ENCODE results near the gene MEF2A. TPM values are rescaled to one million over a fixed set of nuclear protein-coding genes. Genes with fewer than 3 reads are reported as not detected.
A peak's percentile ranks its signal among the peaks of the same experiment; 100 is the strongest.

MEF2A gene
- total and polyA plus RNA-seq, 9 of the 15 experiments (the other 6 are each of a cell fraction or from before 2014, with no cell fraction given): 1.6 to 18.7 (median 8.7) TPM

DNA sequence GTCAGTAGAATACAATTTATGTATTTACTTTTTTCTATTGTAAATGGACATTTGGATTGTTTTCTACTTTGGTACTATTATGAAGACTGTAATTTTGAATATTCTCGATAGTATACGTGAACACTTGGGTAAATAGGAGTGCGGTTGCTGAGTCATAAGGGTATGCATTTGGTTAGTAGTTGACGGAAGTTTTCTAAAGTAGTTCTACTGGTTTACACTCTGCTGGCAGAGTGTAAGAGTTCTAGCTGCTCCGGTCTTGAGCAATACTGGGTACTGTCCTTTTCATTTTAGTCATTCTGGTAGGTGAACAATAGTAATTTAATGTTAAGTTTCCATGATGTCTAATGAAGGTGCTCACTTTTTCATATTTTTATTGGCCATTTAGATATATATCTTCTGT lies 70.0 kb downstream of the MEF2A start:
- Histone ChIP-seq H2AFZ (ENCODE audit: low read depth, low read length) (no peak overlapping the region), H3K79me2 (ENCODE audit: control insufficient read depth, insufficient read depth, low read length) (no peaks in the 10 kb centered on the region), H3K27me3 (ENCODE audit: control insufficient read depth in 2 of 2, insufficient read depth in 2 of 2, low read length in 2 of 2) (no peaks in the 10 kb centered on the region), H3K4me3 (no peak overlapping the region), H3K9me3 (replicated peaks; ENCODE audit: control insufficient read depth, insufficient read depth, low read depth, low read length) (no peaks in the 10 kb centered on the region), H3K27ac (ENCODE audit: extremely low read depth, low read depth, low read length) (no peak overlapping the region), H3K4me2 (ENCODE audit: insufficient read depth, low read length) (no peak overlapping the region), H4K20me1 (replicated peaks; ENCODE audit: control insufficient read depth, insufficient read depth, low read length) (no peaks in the 10 kb centered on the region), H3K9me1 (ENCODE audit: control insufficient read depth, insufficient read depth, low read length) (no peaks in the 10 kb centered on the region), H3K36me3 (ENCODE audit: control insufficient read depth, insufficient read depth, low read length) (no peaks in the 10 kb centered on the region; the same call in 2 of the 3 replicates), H3K4me1 (replicated peaks in 1 of 2; ENCODE audit: control insufficient read depth in 2 of 2, insufficient read depth in 2 of 2, low read length in 2 of 2) (no peaks in the 10 kb centered on the region), H3K9ac (ENCODE audit: insufficient read depth in 1 of 2, low read depth in 2 of 2, low read length in 2 of 2) (no peak overlapping the region)
- in situ Hi-C loops (cut with MboI): no loop called here
- DNase-seq (ENCODE audit: extremely low read depth in 1 of 4, low spot score in 3 of 4): no peak
- intact Hi-C loops (cut with micrococcal nuclease): no loop called here
- BruUV-seq (replicated peaks): no TSS peak
- WGBS (ENCODE audit: insufficient coverage, low coverage, missing lambda C conversion rate): 58% methylated on average over 5 of the region's 5 CpGs
- ChIA-PET POLR2A (no interaction called here), CTCF (ENCODE audit: low intra/inter-chr PET ratio) (no interaction called here)
- no peak for FAIRE-seq
- no peak for TF ChIP-seq JUN (IDR thresholded peaks at IDR 0.05; ENCODE audit: borderline replicate concordance, low read depth, low read length)
- TF ChIP-seq JUN (CRISPR knock-in tag; IDR thresholded peaks at IDR 0.05; ENCODE audit: borderline replicate concordance): no peak
- TF ChIP-seq FOXK1 (CRISPR knock-in tag; IDR thresholded peaks at IDR 0.05; ENCODE audit: borderline replicate concordance): no peak
- TF ChIP-seq CEBPG (CRISPR knock-in tag; IDR thresholded peaks at IDR 0.05): no peak
- TF ChIP-seq CEBPG (tag; conservative IDR thresholded peaks at IDR 0.05 in 1 of 2, IDR thresholded peaks at IDR 0.05 in 1 of 2): 0 out of 4 replicates have a peak, but pooled peaks of 1 of the 2 experiments have one; percentile 26
- no peak for ATAC-seq

DNA sequence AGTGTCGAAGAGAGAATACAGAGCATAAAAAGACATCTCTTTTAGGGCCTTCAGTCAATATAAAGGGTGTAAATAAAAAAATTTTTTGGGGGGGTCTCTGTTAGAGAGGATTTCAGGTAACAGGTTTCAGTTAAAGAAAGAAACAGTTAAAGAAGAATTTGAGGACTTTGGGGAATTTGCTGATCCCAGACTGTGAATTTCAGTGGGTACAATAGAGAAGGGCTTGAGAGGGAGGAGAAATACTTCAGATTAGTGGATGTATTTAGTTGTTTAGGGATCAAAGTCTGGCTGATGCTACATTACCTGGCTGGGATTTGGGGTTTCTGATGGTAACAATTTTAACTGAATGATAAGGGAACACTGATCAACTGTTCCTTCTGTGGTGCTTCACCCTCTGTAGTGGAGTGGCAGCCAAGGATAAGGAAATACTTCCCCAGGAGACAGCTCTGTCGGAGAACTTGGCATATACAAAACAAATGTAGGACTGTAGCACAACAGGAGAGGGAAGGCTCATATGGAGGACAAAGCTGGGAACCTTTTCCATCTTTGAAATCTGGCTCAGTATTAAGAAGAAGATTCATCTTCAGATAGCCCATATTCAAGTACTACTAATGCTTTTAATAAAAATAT lies 79.2 kb downstream of the MEF2A start:
- CTCF ChIA-PET (ENCODE audit: low intra/inter-chr PET ratio): no interaction called here
- no peak for DNase-seq (ENCODE audit: extremely low read depth in 1 of 4, low spot score in 3 of 4)
- ATAC-seq: no peak
- BruUV-seq (replicated peaks): no TSS peak
- H4K20me1 ChIP-seq (replicated peaks; ENCODE audit: control insufficient read depth, insufficient read depth, low read length): no peaks in the 10 kb centered on the region
- H3K36me3 ChIP-seq (ENCODE audit: control insufficient read depth, insufficient read depth, low read length): no peaks in the 10 kb centered on the region
- no peak overlapping the region for H2AFZ ChIP-seq (ENCODE audit: low read depth, low read length)
- H3K4me2 ChIP-seq (ENCODE audit: insufficient read depth, low read length): no peak overlapping the region
- no peaks in the 10 kb centered on the region for H3K9me1 ChIP-seq (ENCODE audit: control insufficient read depth, insufficient read depth, low read length)
- no peaks in the 10 kb centered on the region for H3K79me2 ChIP-seq (ENCODE audit: control insufficient read depth, insufficient read depth, low read length)
- H3K4me1 ChIP-seq (replicated peaks in 1 of 2; ENCODE audit: control insufficient read depth in 2 of 2, insufficient read depth in 2 of 2, low read length in 2 of 2): no peaks in the 10 kb centered on the region
- in situ Hi-C loops (cut with MboI) (no loop called here), intact Hi-C loops (cut with micrococcal nuclease) (no loop called here)
- no peak overlapping the region for H3K27ac ChIP-seq (ENCODE audit: extremely low read depth, low read depth, low read length)
- no peak for FAIRE-seq
- no peaks in the 10 kb centered on the region for H3K9me3 ChIP-seq (replicated peaks; ENCODE audit: control insufficient read depth, insufficient read depth, low read depth, low read length)
- WGBS (ENCODE audit: insufficient coverage, low coverage, missing lambda C conversion rate): 19% methylated on average over 2 of the region's 2 CpGs
- H3K9ac ChIP-seq (ENCODE audit: insufficient read depth in 1 of 2, low read depth in 2 of 2, low read length in 2 of 2): no peak overlapping the region
- no peaks in the 10 kb centered on the region for H3K27me3 ChIP-seq (ENCODE audit: control insufficient read depth in 2 of 2, insufficient read depth in 2 of 2, low read length in 2 of 2)
- POLR2A ChIA-PET: interaction anchor here (0.5 kb wide), 1 partner anchor 38 kb away, joined by 3 read pairs; no protein-coding TSS in a partner anchor
- no peak overlapping the region for H3K4me3 ChIP-seq
- no peak for TF ChIP-seq ZFP1 (CRISPR knock-in tag; IDR thresholded peaks at IDR 0.05)
- TF ChIP-seq ZBTB17 (CRISPR knock-in tag; IDR thresholded peaks at IDR 0.05): no peak
- no peak for TF ChIP-seq HOXB6 (CRISPR knock-in tag; IDR thresholded peaks at IDR 0.05; ENCODE audit: borderline replicate concordance)
- TF ChIP-seq MBD2 (IDR thresholded peaks at IDR 0.05; ENCODE audit: borderline replicate concordance, low read depth): no peak
- no peak for TF ChIP-seq RNF219 (CRISPR knock-in tag; IDR thresholded peaks at IDR 0.05)
- no peak for TF ChIP-seq ZNF217 (CRISPR knock-in tag; IDR thresholded peaks at IDR 0.05)
- no peak for TF ChIP-seq ZNF707 (CRISPR knock-in tag; conservative IDR thresholded peaks at IDR 0.05)
- no peak for TF ChIP-seq ZNF121 (CRISPR knock-in tag; conservative IDR thresholded peaks at IDR 0.05)

All from K562 (cell line).